HEK293T (cell line): ENCODE data around the gene MRPS5.

ENCODE experiments used
- CTCF ChIA-PET: fragments of 350-600 bp; formaldehyde crosslinking; extraction: SDS; loops from one replicate; lab custom pipeline; 2021; ENCODE audit warnings: antibody characterized with exemption, inconsistent platforms; lab: Yijun Ruan, JAX
- POLR2A ChIA-PET: fragments of 350-600 bp; formaldehyde crosslinking; extraction: SDS; loops from one replicate; lab custom pipeline; 2020; ENCODE audit warnings: antibody characterized with exemption, inconsistent platforms; lab: Yijun Ruan, JAX
- DNase-seq: peaks from one replicate; pipeline ENCODE4 v3.0.0; 2012; ENCODE audit warnings: mixed read lengths; ENCODE audit errors: extremely low spot score
- ARNT ChIP-seq: fragments of 450-650 bp; IDR thresholded peaks from 2 replicates; pipeline ENCODE4 v1.6.1; 2017; ENCODE audit warnings: mild to moderate bottlenecking
- BHLHE40 ChIP-seq: fragments of 450-650 bp; IDR thresholded peaks from 2 replicates; pipeline ENCODE4 v1.6.1; 2016; ENCODE audit warnings: mild to moderate bottlenecking, moderate library complexity, borderline replicate concordance
- CTBP1 ChIP-seq: fragments of 450-650 bp; IDR thresholded peaks from 2 replicates; pipeline ENCODE4 v1.6.1; 2016; ENCODE audit warnings: borderline replicate concordance
- ELF4 ChIP-seq: fragments of 450-650 bp; IDR thresholded peaks from 2 replicates; pipeline ENCODE4 v1.6.1; 2017; ENCODE audit warnings: antibody characterized with exemption
- FOXA1 ChIP-seq: fragments of 450-650 bp; IDR thresholded peaks from 2 replicates; pipeline ENCODE4 v1.6.1; 2016; ENCODE audit warnings: mild to moderate bottlenecking
- FOXK2 ChIP-seq: fragments of 450-650 bp; IDR thresholded peaks from 2 replicates; pipeline ENCODE4 v1.6.1; 2016; ENCODE audit warnings: mild to moderate bottlenecking
- FOXM1 ChIP-seq: fragments of 450-650 bp; IDR thresholded peaks from 2 replicates; pipeline ENCODE4 v1.6.1; 2017; ENCODE audit warnings: mild to moderate bottlenecking, borderline replicate concordance
- HDGF ChIP-seq: fragments of 450-650 bp; IDR thresholded peaks from 2 replicates; pipeline ENCODE4 v1.6.1; 2017; ENCODE audit warnings: antibody characterized with exemption, borderline replicate concordance
- L3MBTL2 ChIP-seq: fragments of 450-650 bp; conservative IDR thresholded peaks from 2 replicates; pipeline ENCODE4 v1.6.1; 2016; ENCODE audit warnings: mild to moderate bottlenecking
- LEF1 ChIP-seq: fragments of 450-650 bp; IDR thresholded peaks from 2 replicates; pipeline ENCODE4 v1.6.1; 2017; ENCODE audit warnings: mild to moderate bottlenecking, borderline replicate concordance
- NFRKB ChIP-seq: fragments of 450-650 bp; IDR thresholded peaks from 2 replicates; pipeline ENCODE4 v1.6.1; 2016; ENCODE audit warnings: mild to moderate bottlenecking, moderate library complexity
- SP1 ChIP-seq: fragments of 450-650 bp; IDR thresholded peaks from 2 replicates; pipeline ENCODE4 v1.6.1; 2017
- SUZ12 ChIP-seq: fragments of 450-650 bp; IDR thresholded peaks from 2 replicates; pipeline ENCODE4 v1.6.1; 2016; ENCODE audit warnings: mild to moderate bottlenecking
- TARDBP ChIP-seq: fragments of 450-650 bp; IDR thresholded peaks from 2 replicates; pipeline ENCODE4 v1.6.1; 2016
- ZNF384 ChIP-seq: fragments of 450-650 bp; IDR thresholded peaks from 2 replicates; pipeline ENCODE4 v1.6.1; 2016
- TF ChIP-seq, protein P1 (sequence below): fragments of 450-650 bp; IDR thresholded peaks from 2 replicates; pipeline ENCODE4 v1.6.1; 2016

The MRPS5 gene

DNA sequence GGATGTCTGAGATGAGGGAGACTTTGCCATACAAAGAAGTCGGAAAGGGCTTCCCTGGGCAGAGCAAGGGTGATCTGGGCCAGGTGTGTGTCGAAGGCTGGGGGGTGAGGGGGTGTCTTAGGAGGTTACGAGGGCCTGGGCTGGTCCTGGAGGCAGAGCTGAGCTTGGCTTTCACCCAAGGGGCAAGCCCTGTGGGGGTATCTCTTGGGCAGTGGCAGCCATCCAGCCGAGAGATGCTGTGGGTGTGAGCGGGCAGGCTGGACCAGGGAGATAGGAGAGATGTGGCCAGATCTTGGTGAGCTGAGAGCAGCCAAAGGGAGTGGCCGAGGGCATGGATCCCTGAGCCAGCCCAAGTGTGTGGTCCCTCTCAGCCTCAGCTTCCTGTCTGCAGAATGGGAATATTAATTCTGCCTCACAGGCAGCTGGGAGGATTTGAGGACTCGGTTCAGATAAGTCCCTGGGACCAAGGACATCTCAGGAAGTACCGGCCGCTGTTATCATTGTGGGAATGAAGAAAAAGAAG lies 63.1 kb downstream of the MRPS5 start:
- CTCF ChIA-PET = no interaction called here
- DNase-seq = no peak
- TF ChIP-seq SP1 (no peak), NFRKB (no peak), BHLHE40 (no peak), ARNT (no peak), LEF1 (no peak), SUZ12 (no peak), ELF4 (no peak), ZNF384 (no peak), FOXM1 (no peak), TARDBP (no peak), L3MBTL2 (no peak), FOXA1 (no peak), FOXK2 (no peak), CTBP1 (no peak), HDGF (no peak)
- TF ChIP-seq, protein P1, sequence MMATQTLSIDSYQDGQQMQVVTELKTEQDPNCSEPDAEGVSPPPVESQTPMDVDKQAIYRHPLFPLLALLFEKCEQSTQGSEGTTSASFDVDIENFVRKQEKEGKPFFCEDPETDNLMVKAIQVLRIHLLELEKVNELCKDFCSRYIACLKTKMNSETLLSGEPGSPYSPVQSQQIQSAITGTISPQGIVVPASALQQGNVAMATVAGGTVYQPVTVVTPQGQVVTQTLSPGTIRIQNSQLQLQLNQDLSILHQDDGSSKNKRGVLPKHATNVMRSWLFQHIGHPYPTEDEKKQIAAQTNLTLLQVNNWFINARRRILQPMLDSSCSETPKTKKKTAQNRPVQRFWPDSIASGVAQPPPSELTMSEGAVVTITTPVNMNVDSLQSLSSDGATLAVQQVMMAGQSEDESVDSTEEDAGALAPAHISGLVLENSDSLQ = no peak
- POLR2A ChIA-PET = no interaction called here

DNA sequence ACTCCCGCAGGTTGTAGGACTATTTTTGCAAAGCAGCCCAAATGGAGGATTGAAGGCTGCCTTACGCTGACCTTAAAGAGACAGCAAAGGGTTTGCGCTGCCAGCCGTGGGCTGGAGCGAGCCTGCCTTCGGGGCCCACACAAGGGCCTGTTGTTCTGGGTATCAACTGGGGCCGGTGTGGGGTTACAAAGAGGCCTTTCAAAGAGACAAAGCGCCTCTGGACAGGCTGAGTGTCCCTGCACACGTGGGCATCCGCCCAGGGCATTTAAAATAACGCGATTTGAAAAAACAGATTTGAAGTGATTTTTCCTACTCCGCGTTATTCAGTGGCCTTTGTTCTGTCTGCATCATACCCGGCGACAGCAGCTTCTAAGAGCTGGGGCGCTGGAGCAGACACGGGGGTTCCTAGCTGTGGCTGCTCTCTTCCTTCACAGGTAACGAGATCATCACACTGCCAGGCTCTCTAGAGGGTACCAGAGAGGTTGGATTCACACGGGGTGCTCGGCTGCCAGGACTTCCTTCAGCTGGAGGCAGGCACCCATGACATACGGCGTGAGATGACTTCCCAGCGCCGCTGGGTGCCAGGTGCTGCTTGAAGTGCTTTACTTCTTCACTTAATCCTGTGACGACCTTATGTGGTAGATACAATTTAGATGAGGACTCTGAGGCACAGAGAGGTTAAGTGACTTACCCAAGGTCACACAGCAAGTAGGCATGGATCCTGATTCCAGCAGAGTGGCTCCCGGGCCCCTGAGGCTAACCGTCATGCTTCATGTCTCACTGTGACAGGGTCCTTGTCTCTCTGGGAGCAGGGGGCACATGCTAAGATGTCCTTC lies 63.9 kb downstream of the MRPS5 start:
- ChIA-PET POLR2A (no interaction called here), CTCF (no interaction called here)
- TF ChIP-seq FOXA1 (no peak), NFRKB (no peak), ARNT (no peak), SUZ12 (no peak), ZNF384 (no peak), L3MBTL2 (no peak), SP1 (no peak), FOXM1 (no peak), FOXK2 (no peak), TARDBP (no peak), CTBP1 (no peak)
- TF ChIP-seq, protein P1 = no peak
- no peak for DNase-seq

DNA sequence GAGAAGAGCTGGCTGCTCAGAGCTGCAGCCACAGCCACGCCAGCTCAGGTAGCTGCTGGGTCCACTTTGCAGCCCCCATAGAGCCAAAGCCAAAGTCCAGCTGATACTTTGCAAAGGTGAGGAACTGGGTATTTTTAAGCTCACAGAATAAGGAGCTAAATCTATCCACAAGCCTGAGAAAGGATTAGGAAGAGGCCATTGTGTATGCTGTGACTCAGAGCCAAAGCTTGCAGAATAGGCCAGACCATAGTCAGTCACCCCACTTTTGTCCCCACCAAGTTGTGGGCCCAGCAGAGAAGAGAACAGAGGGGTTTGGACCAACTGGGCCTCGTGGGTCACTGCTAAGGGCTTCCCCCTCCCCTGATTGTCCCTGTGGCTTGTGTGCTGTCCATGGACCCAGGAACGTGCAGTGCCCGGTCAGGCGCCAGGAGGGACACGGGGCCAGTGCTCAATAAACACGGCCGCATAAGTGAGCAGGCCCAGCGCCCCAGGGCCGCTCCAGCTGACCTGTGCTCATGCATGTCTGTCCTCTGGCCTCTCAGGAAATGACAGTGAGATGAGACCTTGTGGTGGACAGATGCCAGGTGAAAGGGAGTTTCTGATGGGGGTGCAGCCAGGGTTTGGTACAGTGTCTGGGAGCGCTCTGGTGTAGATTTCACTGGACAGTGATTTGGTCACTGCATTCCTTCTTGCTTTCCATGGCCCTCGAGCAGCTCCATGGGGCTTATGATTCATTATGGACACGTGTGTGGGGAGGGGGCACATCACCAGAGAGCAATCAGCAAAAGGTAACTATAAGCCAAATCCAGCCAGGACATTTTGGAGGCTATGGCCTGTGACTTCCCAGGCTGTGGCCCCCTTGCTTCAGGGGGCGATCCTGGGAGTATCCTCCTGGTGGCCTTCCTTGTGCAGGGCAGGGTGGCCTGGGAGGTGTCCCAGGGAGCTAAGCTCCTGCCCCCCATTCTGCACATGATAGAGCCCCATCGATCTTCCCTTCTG lies 64.8 kb downstream of the MRPS5 start:
- DNase-seq = no peak
- POLR2A ChIA-PET = no interaction called here
- TF ChIP-seq FOXM1 (no peak), SP1 (no peak), FOXK2 (no peak), SUZ12 (no peak), TARDBP (no peak), BHLHE40 (no peak), HDGF (no peak), NFRKB (no peak), CTBP1 (no peak), LEF1 (no peak), ZNF384 (no peak), ELF4 (no peak), L3MBTL2 (no peak), FOXA1 (no peak), ARNT (no peak)
- TF ChIP-seq, protein P1 = no peak
- CTCF ChIA-PET = interaction anchor here (0.6 to 0.7 kb wide), 2 partner anchors 59 to 108 kb away, joined by 3 to 5 read pairs; no protein-coding TSS in a partner anchor

DNA sequence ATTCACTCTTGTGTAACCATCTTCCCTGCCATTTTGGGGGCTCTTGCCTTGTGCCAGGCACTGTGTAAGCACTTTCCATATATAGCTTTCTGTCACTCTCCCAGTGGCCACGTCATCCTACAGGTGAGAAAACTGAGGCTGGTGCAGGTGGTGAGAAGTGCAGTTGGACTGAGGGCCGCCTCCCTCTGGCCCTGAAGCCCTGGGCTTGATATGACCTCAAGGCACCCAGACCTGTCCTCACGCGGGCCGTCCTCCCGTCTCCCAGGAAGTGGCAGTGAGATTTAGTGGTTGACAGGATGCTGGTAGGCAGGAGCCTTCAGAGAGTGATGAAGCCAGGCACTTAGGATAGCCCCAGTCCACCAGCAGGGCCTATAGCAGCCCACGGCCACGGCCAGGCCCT lies 65.6 kb downstream of the MRPS5 start:
- ChIA-PET CTCF (interaction anchor here (0.6 kb wide), 1 partner anchor 109 kb away, joined by 5 read pairs; no protein-coding TSS in a partner anchor), POLR2A (no interaction called here)
- DNase-seq = no peak
- TF ChIP-seq ARNT (no peak), FOXA1 (no peak), FOXM1 (no peak), SP1 (no peak), CTBP1 (no peak), ZNF384 (no peak), TARDBP (no peak), FOXK2 (no peak), L3MBTL2 (no peak), BHLHE40 (no peak), LEF1 (no peak), SUZ12 (no peak), HDGF (no peak), NFRKB (no peak), ELF4 (no peak)
- TF ChIP-seq, protein P1 = no peak
